22Rv1 (cell line): Measurements from ENCODE around the gene FAM76A.

Experiments
- CTCF ChIP-seq: fragments of 450-650 bp; IDR thresholded peaks from 2 replicates; pipeline ENCODE4 v1.5.1; 2017; ENCODE audit warnings: mild to moderate bottlenecking
- ZFX ChIP-seq: fragments of 450-650 bp; IDR thresholded peaks from 2 replicates; pipeline ENCODE4 v1.6.1; 2017; ENCODE audit warnings: antibody characterized with exemption, borderline replicate concordance

GRCh38 chr1:27690183-27690582 is 35.6 kb upstream of the FAM76A start:
- no peak for TF ChIP-seq CTCF
- TF ChIP-seq ZFX: no peak
